ENCODE results near the gene ATP2B2.

ATP2B2 gene

DNA sequence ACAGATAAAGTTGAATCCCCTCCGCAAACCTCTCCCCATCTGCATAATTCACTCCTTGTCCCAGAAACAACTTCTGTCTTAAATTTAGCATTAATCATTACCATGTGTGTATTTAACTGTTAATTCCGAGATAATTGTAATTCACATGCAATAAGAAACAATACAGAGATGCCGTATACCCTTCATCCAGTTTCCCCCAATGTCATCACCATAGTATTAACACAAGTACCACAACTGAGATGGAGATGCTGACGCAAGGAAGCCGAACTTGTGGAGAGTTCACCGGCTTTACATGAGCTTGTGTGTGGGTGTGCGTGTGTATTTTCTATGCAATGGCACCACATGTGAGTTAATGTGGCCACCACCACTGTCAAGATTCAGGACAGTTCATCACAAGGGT, 144.9 kb downstream of the ATP2B2 start:
- TF ChIP-seq, protein P1, sequence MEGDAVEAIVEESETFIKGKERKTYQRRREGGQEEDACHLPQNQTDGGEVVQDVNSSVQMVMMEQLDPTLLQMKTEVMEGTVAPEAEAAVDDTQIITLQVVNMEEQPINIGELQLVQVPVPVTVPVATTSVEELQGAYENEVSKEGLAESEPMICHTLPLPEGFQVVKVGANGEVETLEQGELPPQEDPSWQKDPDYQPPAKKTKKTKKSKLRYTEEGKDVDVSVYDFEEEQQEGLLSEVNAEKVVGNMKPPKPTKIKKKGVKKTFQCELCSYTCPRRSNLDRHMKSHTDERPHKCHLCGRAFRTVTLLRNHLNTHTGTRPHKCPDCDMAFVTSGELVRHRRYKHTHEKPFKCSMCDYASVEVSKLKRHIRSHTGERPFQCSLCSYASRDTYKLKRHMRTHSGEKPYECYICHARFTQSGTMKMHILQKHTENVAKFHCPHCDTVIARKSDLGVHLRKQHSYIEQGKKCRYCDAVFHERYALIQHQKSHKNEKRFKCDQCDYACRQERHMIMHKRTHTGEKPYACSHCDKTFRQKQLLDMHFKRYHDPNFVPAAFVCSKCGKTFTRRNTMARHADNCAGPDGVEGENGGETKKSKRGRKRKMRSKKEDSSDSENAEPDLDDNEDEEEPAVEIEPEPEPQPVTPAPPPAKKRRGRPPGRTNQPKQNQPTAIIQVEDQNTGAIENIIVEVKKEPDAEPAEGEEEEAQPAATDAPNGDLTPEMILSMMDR (IDR thresholded peaks at IDR 0.05; ENCODE audit: low read depth, low read length) = no peak
- no peak for DNase-seq
- Histone ChIP-seq H3K9me3 (no peaks in the 10 kb centered on the region), H3K4me3 (ENCODE audit: low read depth, low read length) (no peak overlapping the region), H3K36me3 (no peaks in the 10 kb centered on the region), H3K4me1 (peaks cover 6% of the 10 kb centered on the region), H3K27me3 (no peaks in the 10 kb centered on the region)

DNA sequence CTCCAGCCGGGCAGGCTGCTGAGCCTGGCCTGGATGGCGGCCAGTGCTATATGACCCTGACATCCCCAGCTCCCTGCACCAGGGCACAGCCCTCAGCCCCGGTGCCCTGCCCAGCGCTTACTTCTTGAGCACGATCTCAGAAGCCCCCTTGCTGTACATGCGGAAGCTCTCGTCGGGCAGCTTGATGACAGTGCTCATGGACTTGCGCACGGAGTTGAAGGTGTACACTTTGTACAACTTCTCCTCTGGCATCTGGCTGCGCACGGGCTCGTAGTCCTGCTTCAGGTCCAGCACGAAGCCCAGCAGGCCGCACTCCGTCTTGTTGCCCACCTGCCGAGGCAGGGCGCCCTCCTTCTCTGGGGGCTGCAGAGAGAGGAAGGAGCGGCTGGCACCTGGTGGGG, 145.6 kb downstream of the ATP2B2 start:
- Histone ChIP-seq H3K36me3 (no peaks in the 10 kb centered on the region), H3K4me1 (peaks cover 6% of the 10 kb centered on the region), H3K9me3 (no peaks in the 10 kb centered on the region), H3K27me3 (no peaks in the 10 kb centered on the region), H3K4me3 (ENCODE audit: low read depth, low read length) (no peak overlapping the region)
- no peak for DNase-seq
- TF ChIP-seq, protein P1 (IDR thresholded peaks at IDR 0.05; ENCODE audit: low read depth, low read length) = no peak

DNA sequence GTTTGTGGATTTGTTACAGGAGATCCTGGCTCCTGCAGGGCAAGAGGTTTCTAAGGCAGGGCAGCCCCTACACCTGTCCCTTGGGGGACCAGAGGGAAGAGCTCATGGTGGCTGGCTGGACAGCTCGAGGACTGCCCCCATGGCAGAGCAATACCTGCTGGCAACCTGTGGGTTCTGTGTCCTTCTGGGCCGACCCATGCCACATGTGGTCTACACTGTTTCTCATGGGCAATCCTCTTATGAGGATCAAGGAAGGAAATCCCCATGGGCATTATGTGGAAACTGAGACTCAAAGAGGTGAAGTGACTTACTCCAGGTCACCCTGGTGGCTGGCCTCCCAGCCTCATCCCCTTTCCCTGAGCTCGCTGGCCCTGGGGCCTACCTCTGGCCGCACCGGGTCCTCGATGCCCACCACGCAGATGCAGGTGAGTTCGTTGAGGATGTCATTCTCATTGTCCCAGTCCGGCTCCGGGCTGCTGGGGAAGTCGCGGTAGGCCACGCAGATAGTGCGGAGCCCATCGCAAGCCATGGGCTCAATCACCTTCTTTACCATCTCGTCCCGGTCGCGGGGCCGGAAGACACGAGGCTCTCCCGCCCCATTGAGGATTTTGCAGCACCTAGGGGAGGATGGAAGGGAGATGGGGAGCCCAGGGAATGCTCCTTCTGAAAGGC, 146.9 kb downstream of the ATP2B2 start:
- no peak for DNase-seq
- H3K4me3 ChIP-seq (ENCODE audit: low read depth, low read length) = no peak overlapping the region
- TF ChIP-seq, protein P1 (IDR thresholded peaks at IDR 0.05; ENCODE audit: low read depth, low read length) = no peak
- no peaks in the 10 kb centered on the region for H3K27me3 ChIP-seq
- peaks cover 6% of the 10 kb centered on the region for H3K4me1 ChIP-seq
- H3K36me3 ChIP-seq = no peaks in the 10 kb centered on the region
- no peaks in the 10 kb centered on the region for H3K9me3 ChIP-seq

DNA sequence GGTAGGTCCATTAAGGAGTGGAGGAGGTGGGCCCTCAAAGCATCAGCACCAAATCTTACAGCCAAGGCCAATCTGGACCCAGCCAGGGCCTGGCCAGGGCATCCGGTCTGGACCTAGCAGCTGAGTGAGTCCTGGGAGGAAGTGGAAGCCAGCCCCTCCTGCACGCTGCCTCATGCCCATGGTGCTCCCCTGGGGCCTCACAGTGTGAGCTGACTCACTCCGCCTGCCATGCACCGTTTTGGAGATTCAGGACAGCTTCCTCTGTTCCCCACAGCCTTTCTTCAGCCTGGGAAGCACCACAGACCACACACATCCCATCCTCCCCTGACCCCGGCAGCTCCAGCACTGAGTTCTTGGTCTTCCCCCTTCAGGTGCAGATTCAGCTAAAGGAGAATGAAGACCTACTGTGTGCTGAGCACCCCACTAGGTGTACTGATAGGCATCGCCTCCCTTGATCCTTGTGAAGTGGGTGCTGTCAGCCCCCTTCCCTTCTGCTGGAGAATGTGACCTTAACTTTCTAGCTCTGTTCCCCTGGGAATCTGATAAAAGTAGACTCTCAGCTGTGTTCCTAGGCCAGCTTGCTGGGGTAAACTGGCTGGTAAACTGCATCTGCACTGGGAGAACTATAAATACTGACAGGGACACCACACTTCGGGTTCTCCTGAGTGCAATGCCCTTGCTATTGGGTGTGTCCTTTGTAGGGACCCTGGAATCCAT, 147.6 kb downstream of the ATP2B2 start:
- H3K4me1 ChIP-seq = peaks cover 6% of the 10 kb centered on the region
- DNase-seq = peak; percentile 72

DNA sequence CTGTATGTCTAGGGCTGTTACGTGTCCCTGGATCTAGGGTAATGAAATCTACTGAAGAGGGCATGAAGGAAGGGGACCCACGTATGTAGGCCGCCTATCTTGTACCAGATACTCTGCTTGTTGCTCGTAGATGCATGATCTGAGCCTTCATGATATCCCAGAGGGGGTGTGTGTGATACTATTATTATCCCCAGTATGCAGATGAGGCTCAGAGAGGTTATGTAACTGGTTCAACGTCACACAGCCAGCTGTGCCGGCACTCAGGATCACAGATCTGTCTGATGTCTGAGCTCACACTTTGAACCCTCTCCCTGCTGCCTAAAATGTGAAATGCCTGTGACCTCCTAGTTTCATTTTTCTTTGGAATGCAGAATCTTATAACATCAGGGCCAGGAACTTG, 148.3 kb downstream of the ATP2B2 start:
- TF ChIP-seq, protein P1 (IDR thresholded peaks at IDR 0.05; ENCODE audit: low read depth, low read length) = no peak
- Histone ChIP-seq H3K36me3 (no peaks in the 10 kb centered on the region), H3K4me3 (ENCODE audit: low read depth, low read length) (no peak overlapping the region), H3K9me3 (no peaks in the 10 kb centered on the region), H3K4me1 (peaks cover 6% of the 10 kb centered on the region), H3K27me3 (no peaks in the 10 kb centered on the region)
- no peak for DNase-seq

More for the DNA sequence above, 147.6 kb downstream of the ATP2B2 start:
- Histone ChIP-seq H3K4me3 (ENCODE audit: low read depth, low read length) (no peak overlapping the region), H3K36me3 (no peaks in the 10 kb centered on the region), H3K9me3 (no peaks in the 10 kb centered on the region), H3K27me3 (no peaks in the 10 kb centered on the region)
- TF ChIP-seq, protein P1 (IDR thresholded peaks at IDR 0.05; ENCODE audit: low read depth, low read length) = no peak

DNA sequence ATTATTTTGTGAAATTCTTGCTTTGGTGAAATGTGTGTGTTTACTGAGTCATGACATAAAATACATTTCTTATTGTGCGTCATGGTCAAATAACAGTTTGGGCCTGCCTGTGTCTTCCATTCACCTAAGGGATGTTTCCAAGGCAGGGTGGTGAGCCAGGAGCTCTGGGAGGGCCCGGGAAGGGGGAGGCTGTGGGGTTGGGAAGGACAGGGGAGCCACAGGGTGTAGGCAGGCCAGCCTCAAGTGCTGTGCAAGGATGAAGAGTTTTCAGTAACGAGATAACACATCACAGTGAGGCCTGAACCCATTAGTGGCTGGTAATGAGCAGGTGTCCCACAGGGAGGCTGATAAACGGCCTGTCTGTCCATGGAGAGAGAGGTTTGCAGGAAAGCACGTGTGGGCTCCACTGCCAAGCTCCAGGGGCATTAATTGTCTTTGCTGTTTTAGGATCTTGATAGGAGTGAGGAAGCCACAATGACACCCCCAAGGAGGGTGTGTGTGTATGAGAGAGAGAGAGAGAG, 148.9 kb downstream of the ATP2B2 start:
- TF ChIP-seq, protein P1 (IDR thresholded peaks at IDR 0.05; ENCODE audit: low read depth, low read length) = no peak
- peaks cover 6% of the 10 kb centered on the region for H3K4me1 ChIP-seq
- H3K4me3 ChIP-seq (ENCODE audit: low read depth, low read length) = no peak overlapping the region
- peak; percentile 50 for DNase-seq
- H3K9me3 ChIP-seq = no peaks in the 10 kb centered on the region
- no peaks in the 10 kb centered on the region for H3K27me3 ChIP-seq
- H3K36me3 ChIP-seq = no peaks in the 10 kb centered on the region

Measured in BE2C (cell line).